BJ (cell line): ENCODE measurements around the gene CACHD1. TPM values are rescaled to one million over a fixed set of nuclear protein-coding genes. Genes with fewer than 3 reads are reported as not detected.
"Not testable (repeated sequence)": the region's sequence is repeated elsewhere in the genome, so short reads cannot be mapped to it uniquely, and the experiment has no call there.

ENCODE experiments used
- CTCF ChIA-PET: fragments of 350-600 bp; formaldehyde crosslinking; extraction: SDS; loops from one replicate; lab custom pipeline; 2021; ENCODE audit warnings: antibody characterized with exemption, inconsistent platforms; lab: Yijun Ruan, JAX
- POLR2A ChIA-PET: fragments of 300-600 bp; sonication (Branson Sonifier 250); formaldehyde crosslinking; extraction: SDS; loops from one replicate; lab custom pipeline; 2021; ENCODE audit warnings: antibody characterized with exemption; lab: Charles Lee
- DNase-seq: peaks from one replicate; pipeline ENCODE4 v3.0.0-alpha.2; 2011; ENCODE audit warnings: low read depth
- H3K27me3 ChIP-seq: 2 replicates; pipeline ENCODE4 v1.6.0; 2011; ENCODE audit warnings: low read length; ENCODE audit not compliant: control insufficient read depth, insufficient read depth
- H3K36me3 ChIP-seq: 2 replicates; pipeline ENCODE4 v1.5.1; 2011; ENCODE audit warnings: low read length; ENCODE audit not compliant: control insufficient read depth, insufficient read depth
- H3K4me3 ChIP-seq: 2 replicates; pipeline ENCODE4 v1.5.1; 2011; ENCODE audit warnings: low read depth, mild to moderate bottlenecking, control low read depth, low read length
- polyA plus RNA-seq: library from polyadenylated mRNA; depleted of rRNA; stranded (reverse); fragments of >200 nt; gene quantifications from 2 replicates; pipeline ENCODE4 v1.2.3, GENCODE V29; 2011
- TF ChIP-seq, protein P1 (sequence below): IDR thresholded peaks from 2 replicates; pipeline ENCODE4 v1.5.1; 2011; ENCODE audit warnings: low read depth, mild to moderate bottlenecking, control low read depth, inconsistent platforms, low read length, moderate library complexity; ENCODE audit not compliant: insufficient read depth

Gene CACHD1
- polyA plus RNA-seq, 1 experiment = 3.0 TPM

- TF ChIP-seq, protein P1, sequence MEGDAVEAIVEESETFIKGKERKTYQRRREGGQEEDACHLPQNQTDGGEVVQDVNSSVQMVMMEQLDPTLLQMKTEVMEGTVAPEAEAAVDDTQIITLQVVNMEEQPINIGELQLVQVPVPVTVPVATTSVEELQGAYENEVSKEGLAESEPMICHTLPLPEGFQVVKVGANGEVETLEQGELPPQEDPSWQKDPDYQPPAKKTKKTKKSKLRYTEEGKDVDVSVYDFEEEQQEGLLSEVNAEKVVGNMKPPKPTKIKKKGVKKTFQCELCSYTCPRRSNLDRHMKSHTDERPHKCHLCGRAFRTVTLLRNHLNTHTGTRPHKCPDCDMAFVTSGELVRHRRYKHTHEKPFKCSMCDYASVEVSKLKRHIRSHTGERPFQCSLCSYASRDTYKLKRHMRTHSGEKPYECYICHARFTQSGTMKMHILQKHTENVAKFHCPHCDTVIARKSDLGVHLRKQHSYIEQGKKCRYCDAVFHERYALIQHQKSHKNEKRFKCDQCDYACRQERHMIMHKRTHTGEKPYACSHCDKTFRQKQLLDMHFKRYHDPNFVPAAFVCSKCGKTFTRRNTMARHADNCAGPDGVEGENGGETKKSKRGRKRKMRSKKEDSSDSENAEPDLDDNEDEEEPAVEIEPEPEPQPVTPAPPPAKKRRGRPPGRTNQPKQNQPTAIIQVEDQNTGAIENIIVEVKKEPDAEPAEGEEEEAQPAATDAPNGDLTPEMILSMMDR = no peak
- POLR2A ChIA-PET = no interaction called here
- DNase-seq = no peak
- no peak overlapping the region for H3K4me3 ChIP-seq
- CTCF ChIA-PET = interaction anchor here (1.5 kb wide), 1 partner anchor 9 kb away, joined by 5 read pairs; no protein-coding TSS in a partner anchor
- H3K36me3 ChIP-seq = no peaks in the 10 kb centered on the region
- H3K27me3 ChIP-seq = no peaks in the 10 kb centered on the region
Observed at GRCh38 chr1:64601207-64601606, 131.3 kb downstream of the CACHD1 start.

DNA sequence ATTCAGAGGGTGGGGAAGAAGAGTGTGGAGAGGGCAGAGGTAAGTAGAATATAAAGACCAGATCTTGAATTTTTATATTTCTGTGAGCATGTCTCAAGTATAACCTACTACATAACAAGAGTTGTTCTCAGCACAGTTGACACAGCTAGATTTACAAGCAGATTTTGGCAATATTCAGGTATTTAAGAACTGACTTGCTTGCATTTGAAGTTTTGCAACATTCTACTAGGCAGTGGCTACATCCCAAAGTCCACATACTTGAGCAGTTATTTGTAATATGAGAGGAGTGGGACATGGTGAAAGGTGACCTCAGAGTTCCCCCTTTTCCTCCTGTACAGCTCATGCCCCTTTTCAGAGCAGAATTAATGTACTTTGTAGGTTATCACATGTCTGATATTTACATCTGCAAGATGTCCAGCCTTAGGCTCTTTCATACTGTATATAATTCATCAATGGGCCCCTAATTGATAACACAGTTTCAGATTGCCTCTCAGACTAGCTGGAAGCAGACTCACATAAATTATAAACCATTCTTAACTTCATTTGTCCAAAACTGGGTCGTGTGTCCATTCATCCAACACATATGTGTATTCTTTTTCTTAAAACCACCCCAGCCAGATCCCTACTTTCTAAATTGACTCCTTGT lies 138.2 kb downstream of the CACHD1 start:
- H3K36me3 ChIP-seq = no peaks in the 10 kb centered on the region
- DNase-seq = no peak
- POLR2A ChIA-PET = interaction anchor here (0.6 kb wide), 1 partner anchor 14 kb away, joined by 12 read pairs; no protein-coding TSS in a partner anchor
- H3K4me3 ChIP-seq = no peak overlapping the region
- TF ChIP-seq, protein P1 = no peak
- CTCF ChIA-PET = interaction anchor here (1.4 kb wide), 1 partner anchor 36 kb away, joined by 3 read pairs; no protein-coding TSS in a partner anchor
- H3K27me3 ChIP-seq = no peaks in the 10 kb centered on the region

- TF ChIP-seq, protein P1 = no peak
- H3K27me3 ChIP-seq = no peaks in the 10 kb centered on the region
- no peak overlapping the region for H3K4me3 ChIP-seq
- CTCF ChIA-PET = interaction anchor here (1.0 kb wide), 1 partner anchor 214 kb away, joined by 3 read pairs; no protein-coding TSS in a partner anchor
- no peak for DNase-seq
- H3K36me3 ChIP-seq = no peaks in the 10 kb centered on the region
- POLR2A ChIA-PET = interaction anchor here (0.6 kb wide), 1 partner anchor 15 kb away, joined by 12 read pairs; no protein-coding TSS in a partner anchor
Observed at GRCh38 chr1:64608651-64609048, 138.7 kb downstream of the CACHD1 start.

- DNase-seq, POLR2A ChIA-PET, H3K36me3 ChIP-seq, H3K4me3 ChIP-seq, CTCF ChIA-PET, H3K27me3 ChIP-seq: not testable (repeated sequence)
Observed at GRCh38 chr1:64610950-64611349, 141.0 kb downstream of the CACHD1 start.

DNA sequence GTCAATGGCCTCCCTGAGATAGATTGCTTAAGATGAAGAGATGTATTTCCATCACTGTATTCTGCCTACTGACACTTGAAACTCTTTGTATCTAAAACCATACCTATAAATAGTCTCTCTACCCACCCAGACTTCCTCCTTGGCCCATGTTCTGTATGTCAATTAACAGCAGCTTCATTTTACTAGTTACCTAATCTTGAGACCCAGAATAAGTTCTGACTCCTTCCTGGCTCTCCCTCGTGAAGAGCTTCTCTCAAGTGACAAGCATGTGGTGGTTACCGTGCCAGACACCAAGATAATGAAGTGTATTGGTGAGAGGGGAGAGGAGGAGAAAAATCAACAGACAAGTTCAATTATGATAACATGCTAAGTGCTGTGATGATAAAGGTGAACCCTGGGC lies 146.1 kb downstream of the CACHD1 start:
- no peaks in the 10 kb centered on the region for H3K27me3 ChIP-seq
- TF ChIP-seq, protein P1 = no peak
- ChIA-PET CTCF (no interaction called here), POLR2A (no interaction called here)
- DNase-seq = no peak
- H3K36me3 ChIP-seq = no peaks in the 10 kb centered on the region
- H3K4me3 ChIP-seq = no peak overlapping the region
